Heart left ventricle (tissue), 16 donors: Measurements from ENCODE around the gene ADGRA1. TPM values are rescaled to one million over a fixed set of nuclear protein-coding genes. Genes with fewer than 3 reads are reported as not detected.

Experiments
- ATAC-seq, 4 donors: fragments of 200-7000 bp; cut with Tn5 transposase; one replicate each; pipeline ENCODE4 v1.9.1; 2020 to 2022; ENCODE audit warnings: moderate library complexity in 4 of 4, mild to moderate bottlenecking in 3 of 4, moderate number of reproducible peaks in 1 of 4
- DNase-seq, 5 donors: peaks; one replicate each; pipeline ENCODE4 v3.0.0-alpha.2; 2020
- H3K27ac ChIP-seq, 12 donors: fragments of 200-600 bp; sonication (generic) in 4 of 12; one replicate each; pipeline versions ENCODE4 v1.5.0 to v1.8.0; 2016 to 2022; ENCODE audit warnings: mild to moderate bottlenecking in 2 of 12
- H3K27me3 ChIP-seq, 9 donors: fragments of 200-600 bp; sonication (generic) in 2 of 9; one replicate each; pipeline versions ENCODE4 v1.5.1 to v1.8.0; 2016 to 2022; ENCODE audit warnings: mild to moderate bottlenecking in 3 of 9
- H3K36me3 ChIP-seq, 9 donors: fragments of 200-600 bp; sonication (generic) in 2 of 9; one replicate each; pipeline versions ENCODE4 v1.5.0 to v1.8.0; 2018 to 2022; ENCODE audit warnings: mild to moderate bottlenecking in 2 of 9
- H3K4me1 ChIP-seq, 12 donors: fragments of 200-600 bp; sonication (generic) in 4 of 12; one replicate each; pipeline versions ENCODE4 v1.5.0 to v1.8.0; 2016 to 2022; ENCODE audit warnings: mild to moderate bottlenecking in 3 of 12
- H3K4me3 ChIP-seq, 12 donors: fragments of 200-600 bp; sonication (generic) in 4 of 12; one replicate each; pipeline versions ENCODE4 v1.5.0 to v1.8.0; 2017 to 2022; ENCODE audit warnings: mild to moderate bottlenecking in 9 of 12, moderate library complexity in 4 of 12
- H3K9me3 ChIP-seq, 12 donors: fragments of 200-600 bp; sonication (generic) in 4 of 12; one replicate each; pipeline versions ENCODE4 v1.5.0 to v1.8.0; 2016 to 2022; ENCODE audit warnings: mild to moderate bottlenecking in 1 of 12
- POLR2A ChIP-seq, 2 donors: fragments of 450-650 bp; IDR thresholded peaks; one replicate each; pipeline ENCODE4 v1.6.1; 2017; ENCODE audit warnings: antibody characterized with exemption in 2 of 2, mild to moderate bottlenecking in 2 of 2, moderate library complexity in 2 of 2
- WGBS, 4 donors: extraction: QIAGEN DNeasy Blood & Tissue Kit in 2 of 4; methylation state at CpG; one replicate each; pipeline versions ENCODE4 v1.1.5 to v1.1.7; 2013 to 2018; 5-methylcytosine and 5-hydroxymethylcytosine counted together
- intact Hi-C, 10 donors: fragments of 100-400 bp; cut with DNase I; formaldehyde crosslinking; loops; one replicate each; pipeline versions ENCODE4 v1.11.1 to v1.14.2; 2022
- polyA plus RNA-seq, 2 donors: library from polyadenylated mRNA; stranded (reverse); fragments of 200-250 nt; gene quantifications; one replicate each; pipeline ENCODE4 v1.2.3, GENCODE V29; 2013
- total RNA-seq, 9 donors: library from RNA; depleted of rRNA in 2 of 9; stranded (reverse); fragments of >200 nt in 2 of 9; fragmentation: NEBNext Ultra II Directional in 3 of 9; extraction: Animal tissue kit (Norgen Biotek cat#: 25700) in 3 of 9; gene quantifications; one replicate each; pipeline versions ENCODE4 v1.1.0 to v1.2.4, GENCODE V29; 2016 to 2023
- TF ChIP-seq, protein P1 (sequence below), 12 donors: fragments of 200-600 bp; sonication (generic) in 4 of 12; IDR thresholded peaks; one replicate each; pipeline versions ENCODE4 v1.5.0 to v1.8.0; 2018 to 2022; ENCODE audit warnings: antibody characterized with exemption in 12 of 12, mild to moderate bottlenecking in 5 of 12
- donor health status: ischemic (EF 13 %, LVEDD 7.1; RV severe dilation, severe dysfunction).
- donor health status: healthy with polysubstance abuse.
- donor health status: DM: no; HTN: yes; CAD: no.
- donor health status: DM: no; HTN: no; CAD: no.
- donor health status: ischemic (EF 25% LVEDD 6.9; RV normal size, moderate dysfunction).
- donor health status: ischemic (EF 25% LVEDD 5.7; RV mildly dilated, moderate dysfunction).
- donor health status: healthy.
- donor health status: DM: yes; HTN: yes; CAD: no.
- donor health status: ischemic (EF 35%, LVEDD 5.7; RV mildly dilated, moderate dysfunction).
- donor health status: nonischemic (EF 11% LVEDD 7.7; RV severe dilation, severe dysfunction).
- donor health status: DM: yes; HTN: yes; CAD: no.
- donor health status: PGD.
- donor health status: ischemic (EF 29% LVEDD 5.4; RV normal size, mild dysfunction).
- donor health status: nonischemic (EF 23%, LVEDD 6.1; RV moderate dilation, normal function).

Gene ADGRA1
- total and polyA plus RNA-seq, 11 donors = 0.03 to 0.19 (median 0.13) TPM; not detected in 8

DNA sequence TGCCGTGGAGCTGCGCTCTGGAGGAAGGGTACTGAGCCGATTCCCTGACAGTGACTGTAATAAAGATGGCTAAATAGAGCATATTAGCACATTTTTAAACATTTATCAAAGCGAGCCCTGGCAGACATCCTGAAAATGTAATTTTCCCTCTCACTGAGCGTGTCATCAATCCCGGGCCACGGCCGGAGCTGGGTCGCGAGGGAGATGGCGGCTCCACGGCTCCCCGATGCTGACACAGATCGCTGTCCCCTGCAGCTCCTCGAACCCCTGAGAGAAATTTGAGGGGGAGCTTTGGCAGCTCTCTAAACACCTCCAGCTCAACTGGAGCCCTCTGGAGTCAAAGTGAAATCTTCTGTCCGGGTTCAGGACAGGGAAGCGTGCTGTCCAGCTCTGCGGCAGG, 44.9 kb upstream of the ADGRA1 start:
- peaks cover 0 to 60% (median 14%) of the 10 kb centered on the region in 9 donors for H3K27me3 ChIP-seq
- no peaks in the 10 kb centered on the region for H3K9me3 ChIP-seq
- H3K4me1 ChIP-seq = no peaks in the 10 kb centered on the region
- DNase-seq (peak in 1 of 5 donors; percentile 20), ATAC-seq (no peak)
- H3K27ac ChIP-seq = no peak overlapping the region
- H3K4me3 ChIP-seq = no peak overlapping the region
- 77 to 82% (median 80%) methylated on average over 13 to 18 of the region's 18 CpGs for WGBS, 4 donors
- intact Hi-C loops = no loop called here
- no peaks in the 10 kb centered on the region for H3K36me3 ChIP-seq
- no peak for TF ChIP-seq POLR2A (IDR thresholded peaks at IDR 0.05)
- TF ChIP-seq, protein P1, sequence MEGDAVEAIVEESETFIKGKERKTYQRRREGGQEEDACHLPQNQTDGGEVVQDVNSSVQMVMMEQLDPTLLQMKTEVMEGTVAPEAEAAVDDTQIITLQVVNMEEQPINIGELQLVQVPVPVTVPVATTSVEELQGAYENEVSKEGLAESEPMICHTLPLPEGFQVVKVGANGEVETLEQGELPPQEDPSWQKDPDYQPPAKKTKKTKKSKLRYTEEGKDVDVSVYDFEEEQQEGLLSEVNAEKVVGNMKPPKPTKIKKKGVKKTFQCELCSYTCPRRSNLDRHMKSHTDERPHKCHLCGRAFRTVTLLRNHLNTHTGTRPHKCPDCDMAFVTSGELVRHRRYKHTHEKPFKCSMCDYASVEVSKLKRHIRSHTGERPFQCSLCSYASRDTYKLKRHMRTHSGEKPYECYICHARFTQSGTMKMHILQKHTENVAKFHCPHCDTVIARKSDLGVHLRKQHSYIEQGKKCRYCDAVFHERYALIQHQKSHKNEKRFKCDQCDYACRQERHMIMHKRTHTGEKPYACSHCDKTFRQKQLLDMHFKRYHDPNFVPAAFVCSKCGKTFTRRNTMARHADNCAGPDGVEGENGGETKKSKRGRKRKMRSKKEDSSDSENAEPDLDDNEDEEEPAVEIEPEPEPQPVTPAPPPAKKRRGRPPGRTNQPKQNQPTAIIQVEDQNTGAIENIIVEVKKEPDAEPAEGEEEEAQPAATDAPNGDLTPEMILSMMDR (IDR thresholded peaks at IDR 0.05) = no peak

DNA sequence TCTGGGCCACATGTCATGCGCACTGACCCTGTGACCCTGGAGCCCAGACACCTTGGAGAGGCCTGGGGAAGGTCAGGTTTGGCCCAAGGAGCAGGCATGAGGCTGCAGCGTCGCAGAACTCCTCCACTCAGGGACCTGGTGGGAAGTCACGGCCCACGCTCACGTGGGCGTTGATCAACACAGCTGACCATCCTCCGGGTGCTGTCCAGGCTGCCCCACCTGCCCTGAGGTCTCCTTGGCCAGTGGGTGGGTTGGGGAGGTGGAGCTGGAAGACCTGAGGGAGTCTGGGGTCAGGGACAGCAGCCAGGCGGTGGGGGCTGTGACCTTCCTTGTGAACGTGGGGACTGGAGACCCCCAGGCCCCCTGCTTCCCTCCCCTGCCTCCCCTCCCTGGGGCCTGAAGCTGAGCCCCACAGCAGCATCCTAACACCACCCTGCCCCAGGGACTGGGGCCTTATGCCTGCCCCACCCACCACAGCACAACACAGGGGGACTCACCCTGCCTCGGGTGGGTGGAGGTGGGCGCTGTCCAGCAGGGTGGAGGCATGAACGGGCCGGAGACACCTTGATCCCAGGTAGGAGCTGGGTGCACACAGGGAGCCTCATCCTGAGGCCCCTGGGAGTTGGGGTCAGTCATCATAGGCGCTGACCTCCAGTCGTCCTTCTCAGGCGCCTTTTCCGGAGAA, 44.0 kb upstream of the ADGRA1 start:
- no peaks in the 10 kb centered on the region for H3K9me3 ChIP-seq
- peak in 2 of 5 donors; percentile 14 to 54 for DNase-seq
- 70 to 74% (median 70%) methylated on average over 13 to 18 of the region's 18 CpGs for WGBS, 4 donors
- TF ChIP-seq POLR2A (IDR thresholded peaks at IDR 0.05) = no peak
- TF ChIP-seq, protein P1 (IDR thresholded peaks at IDR 0.05) = no peak
- peak overlapping the region in 1 of 12 donors; percentile 59 for H3K27ac ChIP-seq
- intact Hi-C loops = no loop called here
- ATAC-seq = no peak
- peaks cover 0 to 58% (median 15%) of the 10 kb centered on the region in 9 donors for H3K27me3 ChIP-seq
- no peaks in the 10 kb centered on the region for H3K4me1 ChIP-seq
- H3K36me3 ChIP-seq = no peaks in the 10 kb centered on the region
- H3K4me3 ChIP-seq = no peak overlapping the region

- 56 to 72% (median 62%) methylated on average over 18 to 19 of the region's 19 CpGs for WGBS, 4 donors
- DNase-seq (peak in 4 of 5 donors; percentile 39 to 75 (median 61)), ATAC-seq (peak; percentile 64 to 84 (median 75))
- Histone ChIP-seq H3K9me3 (no peaks in the 10 kb centered on the region), H3K27ac (peak overlapping the region in 1 of 12 donors; percentile 67), H3K36me3 (no peaks in the 10 kb centered on the region), H3K4me3 (peak overlapping the region in 2 of 12 donors; percentile 26 to 35), H3K4me1 (no peaks in the 10 kb centered on the region), H3K27me3 (peaks cover 0 to 55% (median 13%) of the 10 kb centered on the region in 9 donors)
- intact Hi-C loops = no loop called here
- TF ChIP-seq, protein P1 (IDR thresholded peaks at IDR 0.05) = no peak
- TF ChIP-seq POLR2A (IDR thresholded peaks at IDR 0.05) = no peak
Observed at GRCh38 chr10:133044401-133044811, 43.3 kb upstream of the ADGRA1 start.

- H3K36me3 ChIP-seq = no peaks in the 10 kb centered on the region
- TF ChIP-seq, protein P1 (IDR thresholded peaks at IDR 0.05) = no peak
- no peak for TF ChIP-seq POLR2A (IDR thresholded peaks at IDR 0.05)
- H3K4me1 ChIP-seq = no peaks in the 10 kb centered on the region
- H3K27ac ChIP-seq = no peak overlapping the region
- intact Hi-C loops = no loop called here
- H3K9me3 ChIP-seq = no peaks in the 10 kb centered on the region
- ATAC-seq (no peak), DNase-seq (no peak)
- H3K4me3 ChIP-seq = no peak overlapping the region
- 64 to 83% (median 67%) methylated on average over 20 to 26 of the region's 26 CpGs for WGBS, 4 donors
- peaks cover 0 to 47% (median 8%) of the 10 kb centered on the region in 9 donors for H3K27me3 ChIP-seq
Observed at GRCh38 chr10:133045556-133046389, 42.0 kb upstream of the ADGRA1 start.
